COLO668 (cell line): ENCODE data around the gene TMOD3.

Experiments
- DNase-seq: peaks from one replicate; lab custom pipeline; 2025; ENCODE audit not compliant: unreplicated experiment; lab: John Stamatoyannopoulos, UW

The TMOD3 gene

GRCh38 chr15:51904931-51905330, 75.5 kb downstream of the TMOD3 start:
- DNase-seq = no peak

- peak; percentile 82 for DNase-seq
These were observed 77.8 kb downstream of the TMOD3 start for GRCh38 chr15:51907136-51907862.

GRCh38 chr15:51908316-51908715, 78.9 kb downstream of the TMOD3 start:
- DNase-seq = no peak

GRCh38 chr15:51909584-51909983, 80.1 kb downstream of the TMOD3 start:
- no peak for DNase-seq

- DNase-seq = no peak
These were observed 83.1 kb downstream of the TMOD3 start for GRCh38 chr15:51912528-51912927.

GRCh38 chr15:51917493-51917892, 88.0 kb downstream of the TMOD3 start:
- peak; percentile 55 for DNase-seq

GRCh38 chr15:51924156-51925068, 95.0 kb downstream of the TMOD3 start:
- no peak for DNase-seq

GRCh38 chr15:51926809-51927208, 97.4 kb downstream of the TMOD3 start:
- no peak for DNase-seq

- DNase-seq = no peak
These were observed 101.6 kb downstream of the TMOD3 start for GRCh38 chr15:51931016-51931415.

- DNase-seq = no peak
These were observed 102.2 kb downstream of the TMOD3 start for GRCh38 chr15:51931638-51932037.

GRCh38 chr15:51932161-51932560, 102.7 kb downstream of the TMOD3 start:
- no peak for DNase-seq

- no peak for DNase-seq
These were observed 106.1 kb downstream of the TMOD3 start for GRCh38 chr15:51935466-51936104.

- no peak for DNase-seq
These were observed 106.6 kb downstream of the TMOD3 start for GRCh38 chr15:51936105-51936478.

- no peak for DNase-seq
These were observed 108.8 kb downstream of the TMOD3 start for GRCh38 chr15:51938286-51938685.

GRCh38 chr15:51939216-51939615, 109.8 kb downstream of the TMOD3 start:
- no peak for DNase-seq

- DNase-seq = no peak
These were observed 117.7 kb downstream of the TMOD3 start for GRCh38 chr15:51947124-51947523.

GRCh38 chr15:51952805-51953204, 123.4 kb downstream of the TMOD3 start:
- no peak for DNase-seq

GRCh38 chr15:51955504-51955903, 126.1 kb downstream of the TMOD3 start:
- DNase-seq = no peak
